Stomach (tissue), 4 donors: Measurements from ENCODE around the gene NUP98.

Experiments used
- EP300 ChIP-seq: sonication (generic); formaldehyde crosslinking; IDR thresholded peaks from one replicate; pipeline ENCODE4 v1.6.1; 2017; ENCODE audit warnings: antibody characterized with exemption
- POLR2AphosphoS5 ChIP-seq, 3 donors: sonication (generic); formaldehyde crosslinking; IDR thresholded peaks; one replicate each; pipeline ENCODE4 v1.6.1; 2016; ENCODE audit warnings: antibody characterized with exemption in 3 of 3

- TF ChIP-seq EP300 (no peak), POLR2AphosphoS5 (IDR thresholded peaks at IDR 0.05) (no peak)
These were observed 21.5 kb downstream of the NUP98 start for GRCh38 chr11:3775736-3776406.
